Lower lobe of right lung (tissue), 2 donors: Measurements from ENCODE around the gene DNAH17. TPM values are rescaled to one million over a fixed set of nuclear protein-coding genes. Genes with fewer than 3 reads are reported as not detected.
A peak's percentile ranks its signal among the peaks of the same experiment; 100 is the strongest.

Experiments used
- ATAC-seq, 2 donors: fragments of 200-7000 bp; cut with Tn5 transposase; one replicate each; pipeline ENCODE4 v1.9.1; 2020 to 2022; ENCODE audit warnings: mild to moderate bottlenecking in 2 of 2, moderate library complexity in 2 of 2
- DNase-seq: peaks from one replicate; pipeline ENCODE4 v3.0.0-alpha.2; 2020
- H3K27ac ChIP-seq: fragments of 200-600 bp; one replicate; pipeline ENCODE4 v1.8.0; 2022
- H3K27me3 ChIP-seq: fragments of 200-600 bp; one replicate; pipeline ENCODE4 v1.8.0; 2022; ENCODE audit warnings: low read depth
- H3K36me3 ChIP-seq: fragments of 200-600 bp; one replicate; pipeline ENCODE4 v1.8.0; 2022; ENCODE audit warnings: mild to moderate bottlenecking
- H3K4me1 ChIP-seq: fragments of 200-600 bp; one replicate; pipeline ENCODE4 v1.8.0; 2022
- H3K4me3 ChIP-seq: fragments of 200-600 bp; one replicate; pipeline ENCODE4 v1.8.0; 2022; ENCODE audit warnings: mild to moderate bottlenecking
- H3K9me3 ChIP-seq: fragments of 200-600 bp; one replicate; pipeline ENCODE4 v1.8.0; 2022
- CTCF ChIP-seq: fragments of 200-600 bp; IDR thresholded peaks from one replicate; pipeline ENCODE4 v1.8.0; 2022; ENCODE audit warnings: antibody characterized with exemption, mild to moderate bottlenecking
- intact Hi-C: fragments of 100-400 bp; cut with DNase I; formaldehyde crosslinking; loops from one replicate; pipeline ENCODE4 v1.11.0; 2022
- total RNA-seq: library from RNA; stranded (reverse); fragmentation: NEBNext Ultra II Directional; extraction: Animal tissue kit (Norgen Biotek cat#: 25700); gene quantifications from one replicate; pipeline ENCODE4 v1.2.1, GENCODE V29; 2021
- donor health status: DM: no; HTN: yes; CAD: no; lungs with severe emphysema.

Gene DNAH17
- total RNA-seq, 1 donor from 2014 or later = 2.8 TPM

GRCh38 chr17:78539781-78540180, 37.4 kb downstream of the DNAH17 start:
- peaks cover 17% of the 10 kb centered on the region for H3K4me1 ChIP-seq
- intact Hi-C loops = no loop called here
- no peak for ATAC-seq
- H3K27me3 ChIP-seq = no peaks in the 10 kb centered on the region
- no peak for DNase-seq
- no peak for TF ChIP-seq CTCF
- no peaks in the 10 kb centered on the region for H3K9me3 ChIP-seq
- H3K36me3 ChIP-seq = no peaks in the 10 kb centered on the region
- no peak overlapping the region for H3K4me3 ChIP-seq
- H3K27ac ChIP-seq = no peak overlapping the region

GRCh38 chr17:78538033-78538776, 39.0 kb downstream of the DNAH17 start:
- ATAC-seq = no peak
- peaks cover 23% of the 10 kb centered on the region for H3K4me1 ChIP-seq
- no peaks in the 10 kb centered on the region for H3K27me3 ChIP-seq
- H3K4me3 ChIP-seq = no peak overlapping the region
- intact Hi-C loops = no loop called here
- no peaks in the 10 kb centered on the region for H3K36me3 ChIP-seq
- no peak for TF ChIP-seq CTCF
- DNase-seq = no peak
- H3K27ac ChIP-seq = no peak overlapping the region
- H3K9me3 ChIP-seq = no peaks in the 10 kb centered on the region

- no peak for ATAC-seq
- H3K27me3 ChIP-seq = no peaks in the 10 kb centered on the region
- no peaks in the 10 kb centered on the region for H3K9me3 ChIP-seq
- no peaks in the 10 kb centered on the region for H3K36me3 ChIP-seq
- H3K27ac ChIP-seq = no peak overlapping the region
- H3K4me1 ChIP-seq = peaks cover 23% of the 10 kb centered on the region
- no peak for TF ChIP-seq CTCF
- intact Hi-C loops = no loop called here
- DNase-seq = no peak
- no peak overlapping the region for H3K4me3 ChIP-seq
These were observed 39.9 kb downstream of the DNAH17 start for GRCh38 chr17:78537217-78537860.

- Histone ChIP-seq H3K36me3 (no peaks in the 10 kb centered on the region), H3K4me1 (peaks cover 23% of the 10 kb centered on the region), H3K27me3 (no peaks in the 10 kb centered on the region), H3K4me3 (no peak overlapping the region), H3K9me3 (no peaks in the 10 kb centered on the region), H3K27ac (peak overlapping the region; percentile 56)
- DNase-seq (no peak), ATAC-seq (peak; percentile 44 to 69)
- TF ChIP-seq CTCF = no peak
- intact Hi-C loops = no loop called here
These were observed 41.7 kb downstream of the DNAH17 start for GRCh38 chr17:78535273-78536197.

GRCh38 chr17:78534492-78535272, 42.5 kb downstream of the DNAH17 start:
- H3K4me1 ChIP-seq = peaks cover 23% of the 10 kb centered on the region
- no peaks in the 10 kb centered on the region for H3K27me3 ChIP-seq
- H3K36me3 ChIP-seq = no peaks in the 10 kb centered on the region
- ATAC-seq (peak; percentile 89 to 91), DNase-seq (peak; percentile 85)
- H3K9me3 ChIP-seq = no peaks in the 10 kb centered on the region
- no peak for TF ChIP-seq CTCF
- no peak overlapping the region for H3K4me3 ChIP-seq
- peak overlapping the region; percentile 62 for H3K27ac ChIP-seq
- intact Hi-C loops = no loop called here
